ENCODE results near the gene UBB. TPM values are rescaled to one million over a fixed set of nuclear protein-coding genes. Genes with fewer than 3 reads are reported as not detected.
A peak's percentile ranks its signal among the peaks of the same experiment; 100 is the strongest.
"Not testable (repeated sequence)": the region's sequence is repeated elsewhere in the genome, so short reads cannot be mapped to it uniquely, and the experiment has no call there.

UBB gene
- total and polyA plus RNA-seq, 8 donors: 1,151 to 2,150 (median 1,688) TPM

- ATAC-seq (no peak), DNase-seq (no peak)
- H3K27ac ChIP-seq: peak overlapping the region in 1 of 2 donors; percentile 92
- H3K9me3 ChIP-seq: no peaks in the 10 kb centered on the region
- TF ChIP-seq CTCF (IDR thresholded peaks at IDR 0.05): no peak
- H3K4me3 ChIP-seq: no peak overlapping the region
- H3K4me1 ChIP-seq: peaks cover 16 to 45% of the 10 kb centered on the region in 2 donors
- intact Hi-C loops (cut with DNase I): no loop called here
- peaks cover 0 to 22% of the 10 kb centered on the region in 2 donors for H3K36me3 ChIP-seq
- no peaks in the 10 kb centered on the region for H3K27me3 ChIP-seq
Measured at GRCh38 chr17:16379654-16380053, 1.2 kb upstream of the UBB start.

- DNase-seq (no peak), ATAC-seq (no peak)
Measured at GRCh38 chr17:16381496-16381820, 567 bp downstream of the UBB start.

GRCh38 chr17:16383216-16383615 is 2.3 kb downstream of the UBB start:
- peaks cover 0 to 22% of the 10 kb centered on the region in 2 donors for H3K36me3 ChIP-seq
- peak overlapping the region in 1 of 2 donors; percentile 77 for H3K4me3 ChIP-seq
- intact Hi-C loops (cut with DNase I): no loop called here
- no peak for DNase-seq
- no peak overlapping the region for H3K27ac ChIP-seq
- no peak for TF ChIP-seq CTCF (IDR thresholded peaks at IDR 0.05)
- H3K4me1 ChIP-seq: peaks cover 20 to 54% of the 10 kb centered on the region in 2 donors
- H3K9me3 ChIP-seq: no peaks in the 10 kb centered on the region
- ATAC-seq: no peak
- no peaks in the 10 kb centered on the region for H3K27me3 ChIP-seq

More at GRCh38 chr17:16381496-16381820, 567 bp downstream of the UBB start:
- H3K4me3 ChIP-seq: peak overlapping the region; percentile 51 to 77
- H3K27me3 ChIP-seq: no peaks in the 10 kb centered on the region
- peaks cover 16 to 52% of the 10 kb centered on the region in 2 donors for H3K4me1 ChIP-seq
- peaks cover 0 to 22% of the 10 kb centered on the region in 2 donors for H3K36me3 ChIP-seq
- TF ChIP-seq CTCF (IDR thresholded peaks at IDR 0.05): no peak
- H3K27ac ChIP-seq: peak overlapping the region; percentile 92 to 98
- intact Hi-C loops (cut with DNase I): no loop called here
- H3K9me3 ChIP-seq: no peaks in the 10 kb centered on the region

GRCh38 chr17:16383772-16384287 is 2.9 kb downstream of the UBB start:
- no peak for DNase-seq
- Histone ChIP-seq H3K27ac (peak overlapping the region in 1 of 2 donors; percentile 13), H3K4me3 (peak overlapping the region in 1 of 2 donors; percentile 77), H3K9me3 (no peaks in the 10 kb centered on the region), H3K36me3 (peaks cover 0 to 22% of the 10 kb centered on the region in 2 donors), H3K27me3 (no peaks in the 10 kb centered on the region), H3K4me1 (peaks cover 20 to 50% of the 10 kb centered on the region in 2 donors)
- intact Hi-C loops (cut with DNase I): no loop called here
- no peak for TF ChIP-seq CTCF (IDR thresholded peaks at IDR 0.05)
- no peak for ATAC-seq

GRCh38 chr17:16384557-16384956 is 3.7 kb downstream of the UBB start:
- Histone ChIP-seq H3K4me3 (no peak overlapping the region), H3K9me3 (no peaks in the 10 kb centered on the region), H3K4me1 (peaks cover 20 to 47% of the 10 kb centered on the region in 2 donors), H3K36me3 (peaks cover 0 to 22% of the 10 kb centered on the region in 2 donors), H3K27ac (no peak overlapping the region), H3K27me3 (no peaks in the 10 kb centered on the region)
- intact Hi-C loops (cut with DNase I): no loop called here
- no peak for DNase-seq
- no peak for ATAC-seq
- TF ChIP-seq CTCF (IDR thresholded peaks at IDR 0.05): no peak

GRCh38 chr17:16386126-16386507 is 5.2 kb downstream of the UBB start:
- DNase-seq; H3K9me3 ChIP-seq; ATAC-seq; H3K27me3 ChIP-seq; intact Hi-C loops (cut with DNase I): not testable (repeated sequence)
- peaks cover 20 to 42% of the 10 kb centered on the region in 2 donors for H3K4me1 ChIP-seq
- peak overlapping the region in 1 of 2 donors; percentile 9 for H3K27ac ChIP-seq
- peak overlapping the region; percentile 31 to 36 for H3K4me3 ChIP-seq
- peaks cover 0 to 22% of the 10 kb centered on the region in 2 donors for H3K36me3 ChIP-seq

Data from left lung (tissue), 10 donors.